ENCODE measurements around the gene MEIS3.
"Not testable (repeated sequence)": the region's sequence is repeated elsewhere in the genome, so short reads cannot be mapped to it uniquely, and the experiment has no call there.

MEIS3 gene

GRCh38 chr19:47416643-47416985, 2.7 kb downstream of the MEIS3 start:
- FAIRE-seq (no peak), DNase-seq (ENCODE audit: insufficient read length, low spot score) (no peak)
- TF ChIP-seq POLR2A (IDR thresholded peaks at IDR 0.05; ENCODE audit: low read depth, low read length): no peak

- no peak for DNase-seq (ENCODE audit: insufficient read length, low spot score)
- FAIRE-seq: no peak
- TF ChIP-seq POLR2A (IDR thresholded peaks at IDR 0.05; ENCODE audit: low read depth, low read length): no peak
These were observed 3.2 kb downstream of the MEIS3 start for GRCh38 chr19:47415953-47416642.

GRCh38 chr19:47414469-47414868, 4.9 kb downstream of the MEIS3 start:
- FAIRE-seq: no peak
- no peak for TF ChIP-seq POLR2A (IDR thresholded peaks at IDR 0.05; ENCODE audit: low read depth, low read length)
- no peak for DNase-seq (ENCODE audit: insufficient read length, low spot score)

GRCh38 chr19:47413941-47414340, 5.4 kb downstream of the MEIS3 start:
- DNase-seq (ENCODE audit: insufficient read length, low spot score) (no peak), FAIRE-seq (no peak)
- no peak for TF ChIP-seq POLR2A (IDR thresholded peaks at IDR 0.05; ENCODE audit: low read depth, low read length)

- FAIRE-seq; DNase-seq (ENCODE audit: insufficient read length, low spot score): not testable (repeated sequence)
These were observed 7.6 kb downstream of the MEIS3 start for GRCh38 chr19:47411696-47412095.

- no peak for TF ChIP-seq POLR2A (IDR thresholded peaks at IDR 0.05; ENCODE audit: low read depth, low read length)
These were observed 8.2 kb downstream of the MEIS3 start for GRCh38 chr19:47411101-47411500.

GRCh38 chr19:47408156-47408938, 11.0 kb downstream of the MEIS3 start:
- no peak for TF ChIP-seq POLR2A (IDR thresholded peaks at IDR 0.05; ENCODE audit: low read depth, low read length)
- no peak for FAIRE-seq
- DNase-seq (ENCODE audit: insufficient read length, low spot score): no peak

More at GRCh38 chr19:47411101-47411500, 8.2 kb downstream of the MEIS3 start:
- FAIRE-seq (no peak), DNase-seq (ENCODE audit: insufficient read length, low spot score) (no peak)

- DNase-seq (ENCODE audit: insufficient read length, low spot score) (no peak), FAIRE-seq (no peak)
- TF ChIP-seq POLR2A (IDR thresholded peaks at IDR 0.05; ENCODE audit: low read depth, low read length): no peak
These were observed 11.9 kb downstream of the MEIS3 start for GRCh38 chr19:47407417-47407774.

- no peak for TF ChIP-seq POLR2A (IDR thresholded peaks at IDR 0.05; ENCODE audit: low read depth, low read length)
- DNase-seq (ENCODE audit: insufficient read length, low spot score) (no peak), FAIRE-seq (no peak)
These were observed 12.5 kb downstream of the MEIS3 start for GRCh38 chr19:47406711-47407416.

- DNase-seq (ENCODE audit: insufficient read length, low spot score) (no peak), FAIRE-seq (no peak)
- TF ChIP-seq POLR2A (IDR thresholded peaks at IDR 0.05; ENCODE audit: low read depth, low read length): no peak
These were observed 13.4 kb downstream of the MEIS3 start for GRCh38 chr19:47405854-47406417.

- no peak for TF ChIP-seq POLR2A (IDR thresholded peaks at IDR 0.05; ENCODE audit: low read depth, low read length)
- FAIRE-seq (no peak), DNase-seq (ENCODE audit: insufficient read length, low spot score) (no peak)
These were observed 14.2 kb downstream of the MEIS3 start for GRCh38 chr19:47405197-47405550.

GRCh38 chr19:47404334-47405196, 14.8 kb downstream of the MEIS3 start:
- no peak for FAIRE-seq
- no peak for DNase-seq (ENCODE audit: insufficient read length, low spot score)
- TF ChIP-seq POLR2A (IDR thresholded peaks at IDR 0.05; ENCODE audit: low read depth, low read length): no peak

- no peak for TF ChIP-seq POLR2A (IDR thresholded peaks at IDR 0.05; ENCODE audit: low read depth, low read length)
- DNase-seq (ENCODE audit: insufficient read length, low spot score): no peak
- FAIRE-seq: no peak
These were observed 16.8 kb downstream of the MEIS3 start for GRCh38 chr19:47402504-47402903.

Data from H54 (cell line).